ENCODE data around the gene PANK3.

Gene PANK3

GRCh38 chr5:168513861-168514428 is 65.2 kb downstream of the PANK3 start:
- peaks cover 18% of the 10 kb centered on the region for H3K9me3 ChIP-seq (ENCODE audit: control insufficient read depth, low read length)
- no peak overlapping the region for H3K4me3 ChIP-seq (ENCODE audit: low read length)
- no peak for DNase-seq (ENCODE audit: low read depth)
- no peak overlapping the region for H3K9ac ChIP-seq (ENCODE audit: low read length)
- no peaks in the 10 kb centered on the region for H3K4me1 ChIP-seq (ENCODE audit: control insufficient read depth, insufficient read depth, low read length)
- H3K36me3 ChIP-seq (ENCODE audit: control insufficient read depth, insufficient read depth, low read length, severe bottlenecking) = peaks cover 100% of the 10 kb centered on the region
- H3K27me3 ChIP-seq (replicated peaks; ENCODE audit: control insufficient read depth, insufficient read depth, low read length) = no peaks in the 10 kb centered on the region

GRCh38 chr5:168502563-168503237 is 76.5 kb downstream of the PANK3 start:
- Histone ChIP-seq H3K4me1 (ENCODE audit: control insufficient read depth, insufficient read depth, low read length) (no peaks in the 10 kb centered on the region), H3K27me3 (replicated peaks; ENCODE audit: control insufficient read depth, insufficient read depth, low read length) (no peaks in the 10 kb centered on the region)

More at GRCh38 chr5:168502563-168503237, 76.5 kb downstream of the PANK3 start:
- H3K9me3 ChIP-seq (ENCODE audit: control insufficient read depth, low read length) = no peaks in the 10 kb centered on the region
- no peak for DNase-seq (ENCODE audit: low read depth)
- no peak overlapping the region for H3K9ac ChIP-seq (ENCODE audit: low read length)
- H3K4me3 ChIP-seq (ENCODE audit: low read length) = no peak overlapping the region
- peaks cover 95% of the 10 kb centered on the region for H3K36me3 ChIP-seq (ENCODE audit: control insufficient read depth, insufficient read depth, low read length, severe bottlenecking)
